HG03103 (cell line): ENCODE results near the gene GALNT10.
A peak's percentile ranks its signal among the peaks of the same experiment; 100 is the strongest.

Experiments used
- ATAC-seq: cut with Tn5 transposase; IDR thresholded peaks from one replicate; pipeline ENCODE4 v1.9.1; 2021; ENCODE audit warnings: low read depth; ENCODE audit not compliant: unreplicated experiment

GALNT10 gene

GRCh38 chr5:154176181-154176580 is 14.4 kb upstream of the GALNT10 start:
- no peak for ATAC-seq

GRCh38 chr5:154178661-154179060 is 11.9 kb upstream of the GALNT10 start:
- ATAC-seq: no peak

GRCh38 chr5:154179846-154180710 is 10.5 kb upstream of the GALNT10 start:
- ATAC-seq: peak; percentile 94

- ATAC-seq: no peak
Observed at GRCh38 chr5:154181161-154181560, 9.4 kb upstream of the GALNT10 start.

- peak; percentile 1 for ATAC-seq
Observed at GRCh38 chr5:154189256-154189818, 1.2 kb upstream of the GALNT10 start.

GRCh38 chr5:154189819-154190594 is 526 bp upstream of the GALNT10 start:
- ATAC-seq: peak; percentile 64

- no peak for ATAC-seq
Observed at GRCh38 chr5:154191467-154192261, 1.1 kb downstream of the GALNT10 start.

DNA sequence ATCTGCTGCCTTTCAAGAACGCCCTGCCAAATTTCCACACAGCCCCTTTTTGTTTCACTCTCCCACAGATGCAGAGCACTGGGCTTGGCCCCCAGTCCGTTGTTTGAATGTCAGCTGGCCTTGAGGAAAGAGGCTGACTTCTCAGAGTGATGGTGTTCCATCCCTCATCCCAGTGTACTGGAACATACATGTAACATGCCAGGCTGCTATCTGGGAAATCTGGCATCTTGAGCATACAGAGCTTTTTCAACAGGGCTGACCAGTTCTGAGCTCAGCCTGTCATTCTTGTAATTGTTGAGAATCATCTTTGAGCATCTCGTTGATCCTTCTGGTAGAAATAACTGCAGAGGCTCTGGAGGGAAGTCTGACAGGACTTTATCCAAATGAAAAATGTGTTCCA is 2.8 kb downstream of the GALNT10 start:
- no peak for ATAC-seq

DNA sequence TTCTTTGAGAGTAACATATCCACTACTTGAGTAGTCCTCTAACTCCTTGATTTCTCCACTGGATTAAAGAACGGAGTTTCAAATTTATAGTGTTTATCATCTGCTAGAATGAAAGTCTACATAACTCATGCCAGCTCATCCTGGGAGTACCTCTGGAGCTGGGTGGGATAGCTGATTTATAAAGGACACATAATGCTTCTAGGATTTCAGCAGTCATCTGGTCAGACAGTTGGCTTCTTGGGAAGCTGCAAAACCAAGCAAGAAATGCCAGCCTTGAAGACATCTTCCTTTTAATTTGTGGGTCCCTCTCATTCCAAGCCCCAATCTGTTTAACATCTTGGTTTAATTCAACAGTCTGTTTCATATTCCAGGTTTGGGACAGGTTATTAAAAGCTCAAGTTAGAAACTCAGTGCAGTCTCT is 3.2 kb downstream of the GALNT10 start:
- ATAC-seq: no peak

- no peak for ATAC-seq
Observed at GRCh38 chr5:154194345-154195329, 4.1 kb downstream of the GALNT10 start.

GRCh38 chr5:154196281-154196680 is 5.7 kb downstream of the GALNT10 start:
- ATAC-seq: no peak

DNA sequence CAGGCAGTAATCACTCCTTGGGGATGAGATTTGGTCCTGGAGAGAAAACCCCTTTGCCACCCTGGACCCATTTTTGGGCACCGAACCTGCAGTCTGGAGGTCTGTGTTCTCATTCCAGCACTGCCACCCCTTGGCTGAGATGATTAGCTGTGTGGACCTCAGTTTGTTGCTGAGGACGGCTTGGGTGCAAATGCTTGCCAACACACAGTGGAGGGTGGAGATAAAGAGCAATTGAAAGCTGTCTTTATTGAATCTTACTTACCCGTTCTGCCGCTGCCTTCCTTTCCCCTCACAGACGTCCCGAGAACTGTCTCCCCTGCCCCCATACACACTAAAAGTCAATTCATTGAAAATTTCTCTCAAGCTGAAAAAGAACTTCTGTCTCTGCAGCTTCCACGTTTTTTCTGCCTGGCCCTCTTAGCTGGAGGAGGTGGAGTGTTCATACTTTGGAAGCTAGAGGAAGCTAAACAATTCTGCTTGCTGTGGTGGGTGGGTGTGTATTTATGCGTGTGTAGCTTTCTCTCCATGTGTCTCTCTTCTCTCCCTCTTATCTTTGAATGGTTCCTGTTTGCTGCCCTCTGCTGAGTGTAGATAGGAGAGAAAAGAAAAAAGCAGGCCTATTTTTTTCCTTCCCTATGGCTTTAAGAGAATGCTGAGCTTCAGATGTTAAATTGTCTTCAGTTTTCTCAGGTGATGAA is 6.6 kb downstream of the GALNT10 start:
- no peak for ATAC-seq

DNA sequence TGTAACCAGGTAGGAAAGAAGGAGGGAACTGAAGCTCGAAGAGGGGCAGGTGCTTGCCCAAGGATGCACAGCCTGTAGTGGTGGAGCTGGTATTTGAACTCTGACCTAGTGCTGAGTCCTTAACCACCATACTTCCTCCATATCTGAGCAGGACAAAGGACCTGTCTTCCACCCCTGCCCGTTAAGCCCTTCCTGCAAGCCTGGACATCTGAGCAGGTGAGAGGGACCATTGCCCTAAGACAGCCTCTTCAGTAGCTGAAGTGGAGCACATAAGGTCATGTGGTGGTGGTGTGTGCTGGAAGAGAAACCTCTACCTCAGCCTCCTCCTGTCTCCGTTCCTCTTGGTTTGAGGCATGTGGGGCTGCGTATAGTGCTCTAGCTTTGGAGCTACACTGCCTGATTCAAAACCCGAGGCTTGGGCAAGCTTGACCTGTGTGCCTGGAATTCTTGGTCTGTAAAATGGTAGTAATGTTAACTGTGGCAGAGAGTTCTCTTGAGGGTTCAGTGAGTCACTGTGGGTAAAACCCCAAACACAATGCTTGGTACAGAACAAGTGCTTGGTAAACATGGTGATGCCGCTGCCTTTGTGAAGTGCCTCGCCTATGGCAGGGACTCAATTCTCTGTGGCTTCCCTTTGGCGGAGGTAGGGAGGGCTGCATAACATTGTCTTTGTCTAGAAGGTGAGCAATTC is 7.4 kb downstream of the GALNT10 start:
- no peak for ATAC-seq

DNA sequence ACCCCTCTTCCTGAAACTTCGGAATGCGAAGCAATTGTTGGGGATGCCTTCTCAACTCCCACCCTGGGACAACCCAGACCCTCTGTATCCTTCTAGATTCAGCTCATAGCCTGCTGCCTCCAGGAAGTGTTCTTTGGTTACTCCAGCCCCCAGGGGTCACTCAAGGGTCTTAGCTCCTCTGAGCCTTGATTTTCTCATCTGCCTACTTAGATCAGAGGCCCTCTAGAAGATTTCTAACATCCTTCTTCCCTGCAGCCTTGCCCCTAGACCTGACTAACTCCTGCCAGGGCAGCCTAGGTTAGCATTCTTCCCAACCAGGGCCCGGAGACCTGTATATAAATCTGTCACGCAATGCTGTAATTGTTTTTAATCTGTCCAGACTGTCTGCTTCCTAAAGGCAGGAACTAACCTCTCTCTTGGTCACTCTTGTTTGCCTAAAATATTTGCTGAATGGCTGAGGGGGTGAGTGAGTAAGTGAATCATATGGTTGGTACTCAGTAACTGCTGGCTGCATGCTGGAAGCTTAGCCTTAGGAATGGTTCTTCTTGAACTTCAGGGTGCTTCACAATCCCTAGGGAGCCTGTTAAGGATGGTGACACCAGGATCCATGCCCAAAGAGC is 8.2 kb downstream of the GALNT10 start:
- ATAC-seq: no peak

DNA sequence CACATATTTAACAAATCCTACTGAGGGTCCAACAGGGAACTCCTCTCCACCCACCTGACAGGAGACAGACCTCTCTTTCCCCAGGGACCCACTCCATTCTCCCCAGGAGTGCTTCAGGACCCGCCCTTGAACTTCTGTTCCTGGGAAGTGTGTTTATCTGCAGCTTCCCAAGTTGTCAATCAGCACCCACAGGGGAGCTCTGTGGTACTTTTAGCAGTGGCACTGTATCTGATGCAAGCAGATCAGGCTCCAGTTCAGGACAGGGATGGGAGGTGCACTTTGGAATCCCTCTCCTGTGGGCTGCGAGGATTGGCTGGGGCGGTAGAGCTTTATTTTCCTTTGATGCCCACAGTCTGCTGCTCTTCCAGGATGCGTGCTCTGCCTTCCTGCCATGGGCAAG is 8.7 kb downstream of the GALNT10 start:
- ATAC-seq: no peak

DNA sequence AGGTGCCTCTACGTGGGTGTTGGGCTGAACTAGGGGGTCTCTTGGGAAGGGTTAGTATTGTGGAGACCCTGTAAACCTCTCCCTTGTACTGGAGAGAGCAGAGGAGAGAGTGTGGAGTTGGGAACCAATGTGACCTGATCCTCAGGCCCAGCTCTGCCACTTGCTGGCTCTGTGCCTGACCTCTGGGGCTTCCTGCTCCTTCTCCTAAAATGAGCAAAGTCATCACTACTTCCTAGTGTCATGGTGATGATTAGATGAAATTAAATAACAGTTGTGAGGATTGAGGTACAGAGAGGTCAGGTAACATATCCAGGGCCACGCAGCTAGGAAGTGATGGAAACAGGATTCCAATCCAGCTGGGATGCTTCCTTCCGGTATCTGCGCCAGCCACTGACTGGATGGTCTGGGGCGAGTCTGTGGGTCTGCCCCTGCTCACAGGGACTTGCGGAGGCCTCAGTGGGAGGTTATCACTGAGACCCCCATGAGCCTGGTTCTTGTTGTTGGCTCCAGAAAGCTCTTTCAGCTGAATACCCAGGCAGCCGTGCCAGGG is 9.2 kb downstream of the GALNT10 start:
- no peak for ATAC-seq

DNA sequence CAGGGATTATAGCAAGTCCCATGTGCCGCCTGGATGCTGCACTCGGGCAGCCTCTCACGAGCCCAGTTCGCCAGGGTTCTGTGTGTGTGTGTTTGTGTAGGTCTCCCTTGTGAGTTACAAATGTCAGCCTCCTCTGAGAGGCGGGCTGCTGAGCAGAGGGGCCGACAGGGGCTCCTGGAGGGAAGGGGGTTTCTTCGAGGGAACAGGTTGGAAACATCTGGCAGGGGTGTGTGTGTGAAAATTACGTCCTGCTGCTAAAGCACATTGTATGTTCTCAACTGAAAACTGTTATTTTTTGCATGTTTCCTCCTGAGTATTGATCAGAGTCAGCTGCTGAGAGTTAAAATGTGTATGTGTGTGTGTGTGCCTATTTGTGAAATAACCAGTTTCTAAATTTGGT is 9.7 kb downstream of the GALNT10 start:
- no peak for ATAC-seq
